A549 (cell line): ENCODE measurements around the gene PIGO.

Experiments
- BHLHE40 ChIP-seq: IDR thresholded peaks from 2 replicates; pipeline ENCODE4 v1.6.1; 2012; ENCODE audit warnings: low read depth, low read length, inconsistent platforms
- CHD2 ChIP-seq: fragments of 150-350 bp; IDR thresholded peaks from 2 replicates; pipeline ENCODE4 v1.6.1; 2014; ENCODE audit warnings: low read length; ENCODE audit not compliant: partially characterized antibody
- EP300 ChIP-seq, 2 experiments: fragments of >200 bp; sonication (Bioruptor Twin); formaldehyde crosslinking; IDR thresholded peaks; 2 replicates in 1 of 2; 3 replicates in 1 of 2; pipeline ENCODE4 v1.6.1; 2016 to 2017
- ESRRA ChIP-seq: fragments of 150-350 bp; IDR thresholded peaks from 2 replicates; pipeline ENCODE4 v1.6.1; 2014; ENCODE audit warnings: mild to moderate bottlenecking, low read length, borderline replicate concordance
- JUNB ChIP-seq: fragments of >200 bp; sonication (Bioruptor Twin); formaldehyde crosslinking; IDR thresholded peaks from 2 replicates; pipeline ENCODE4 v1.6.1; 2016
- POLR2A ChIP-seq: IDR thresholded peaks from 2 replicates; pipeline ENCODE4 v1.6.1; 2012; ENCODE audit warnings: mild to moderate bottlenecking, low read length
- POLR2AphosphoS2 ChIP-seq: conservative IDR thresholded peaks from 2 replicates; pipeline ENCODE4 v1.6.1; 2012; ENCODE audit warnings: low read length, improper control_type of control experiment, inconsistent platforms
- RAD21 ChIP-seq, 2 experiments: fragments of >200 bp in 1 of 2; sonication (Bioruptor Twin) in 1 of 2; formaldehyde crosslinking in 1 of 2; IDR thresholded peaks in 1 of 2; conservative IDR thresholded peaks in 1 of 2; 2 replicates in 1 of 2; 3 replicates in 1 of 2; pipeline ENCODE4 v1.6.1; 2012 to 2018; ENCODE audit warnings: inconsistent platforms in 1 of 2
- SREBF2 ChIP-seq: fragments of 450-650 bp; IDR thresholded peaks from 2 replicates; pipeline ENCODE4 v1.6.1; 2014; ENCODE audit warnings: mild to moderate bottlenecking, moderate library complexity
- TP53 ChIP-seq: fragments of 250-450 bp; sonication (Bioruptor Pico); IDR thresholded peaks from 2 replicates; pipeline ENCODE4 v1.5.0; 2021; ENCODE audit warnings: mild to moderate bottlenecking, moderate library complexity
- TF ChIP-seq, protein P1 (sequence below): fragments of >200 bp; sonication (Bioruptor Twin); formaldehyde crosslinking; IDR thresholded peaks from 3 replicates; pipeline ENCODE4 v1.5.1; 2016
- TF ChIP-seq, protein P2 (sequence below): IDR thresholded peaks from 2 replicates; pipeline ENCODE4 v1.6.1; 2012; ENCODE audit warnings: low read depth, borderline replicate concordance
- TF ChIP-seq, protein P3 (sequence below): IDR thresholded peaks from 2 replicates; pipeline ENCODE4 v1.6.1; 2012

DNA sequence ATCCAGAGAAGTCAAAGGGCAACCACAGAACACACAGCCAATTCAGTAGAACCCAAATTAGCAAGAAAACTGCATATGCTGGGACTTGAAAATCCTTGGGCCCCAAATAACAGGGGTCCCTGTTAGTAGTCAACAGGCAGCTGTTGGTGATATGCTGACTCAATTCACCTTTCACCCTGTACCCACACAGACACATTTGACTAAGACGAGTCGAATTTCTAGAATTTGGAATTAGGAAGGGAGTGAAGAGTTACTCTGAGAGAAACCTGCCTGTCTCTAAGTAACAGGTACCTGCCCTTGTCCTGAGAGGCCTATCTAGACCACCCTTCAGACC lies 23.1 kb downstream of the PIGO start:
- no peak for TF ChIP-seq SREBF2
- no peak for TF ChIP-seq JUNB
- TF ChIP-seq, protein P1, sequence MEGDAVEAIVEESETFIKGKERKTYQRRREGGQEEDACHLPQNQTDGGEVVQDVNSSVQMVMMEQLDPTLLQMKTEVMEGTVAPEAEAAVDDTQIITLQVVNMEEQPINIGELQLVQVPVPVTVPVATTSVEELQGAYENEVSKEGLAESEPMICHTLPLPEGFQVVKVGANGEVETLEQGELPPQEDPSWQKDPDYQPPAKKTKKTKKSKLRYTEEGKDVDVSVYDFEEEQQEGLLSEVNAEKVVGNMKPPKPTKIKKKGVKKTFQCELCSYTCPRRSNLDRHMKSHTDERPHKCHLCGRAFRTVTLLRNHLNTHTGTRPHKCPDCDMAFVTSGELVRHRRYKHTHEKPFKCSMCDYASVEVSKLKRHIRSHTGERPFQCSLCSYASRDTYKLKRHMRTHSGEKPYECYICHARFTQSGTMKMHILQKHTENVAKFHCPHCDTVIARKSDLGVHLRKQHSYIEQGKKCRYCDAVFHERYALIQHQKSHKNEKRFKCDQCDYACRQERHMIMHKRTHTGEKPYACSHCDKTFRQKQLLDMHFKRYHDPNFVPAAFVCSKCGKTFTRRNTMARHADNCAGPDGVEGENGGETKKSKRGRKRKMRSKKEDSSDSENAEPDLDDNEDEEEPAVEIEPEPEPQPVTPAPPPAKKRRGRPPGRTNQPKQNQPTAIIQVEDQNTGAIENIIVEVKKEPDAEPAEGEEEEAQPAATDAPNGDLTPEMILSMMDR: no peak
- no peak for TF ChIP-seq POLR2A
- TF ChIP-seq POLR2AphosphoS2: no peak
- no peak for TF ChIP-seq TP53 (CRISPR knock-in tag)
- no peak for TF ChIP-seq CHD2
- TF ChIP-seq, protein P2, sequence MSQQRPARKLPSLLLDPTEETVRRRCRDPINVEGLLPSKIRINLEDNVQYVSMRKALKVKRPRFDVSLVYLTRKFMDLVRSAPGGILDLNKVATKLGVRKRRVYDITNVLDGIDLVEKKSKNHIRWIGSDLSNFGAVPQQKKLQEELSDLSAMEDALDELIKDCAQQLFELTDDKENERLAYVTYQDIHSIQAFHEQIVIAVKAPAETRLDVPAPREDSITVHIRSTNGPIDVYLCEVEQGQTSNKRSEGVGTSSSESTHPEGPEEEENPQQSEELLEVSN: no peak
- no peak for TF ChIP-seq EP300 (IDR thresholded peaks at IDR 0.05)
- TF ChIP-seq ESRRA: no peak
- no peak for TF ChIP-seq RAD21 (conservative IDR thresholded peaks at IDR 0.05 in 1 of 2, IDR thresholded peaks at IDR 0.05 in 1 of 2)
- no peak for TF ChIP-seq BHLHE40
- TF ChIP-seq, protein P3, sequence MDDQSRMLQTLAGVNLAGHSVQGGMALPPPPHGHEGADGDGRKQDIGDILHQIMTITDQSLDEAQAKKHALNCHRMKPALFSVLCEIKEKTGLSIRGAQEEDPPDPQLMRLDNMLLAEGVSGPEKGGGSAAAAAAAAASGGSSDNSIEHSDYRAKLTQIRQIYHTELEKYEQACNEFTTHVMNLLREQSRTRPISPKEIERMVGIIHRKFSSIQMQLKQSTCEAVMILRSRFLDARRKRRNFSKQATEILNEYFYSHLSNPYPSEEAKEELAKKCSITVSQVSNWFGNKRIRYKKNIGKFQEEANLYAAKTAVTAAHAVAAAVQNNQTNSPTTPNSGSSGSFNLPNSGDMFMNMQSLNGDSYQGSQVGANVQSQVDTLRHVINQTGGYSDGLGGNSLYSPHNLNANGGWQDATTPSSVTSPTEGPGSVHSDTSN: no peak
